GM06990 (cell line): ENCODE measurements around the gene MS4A12.

ENCODE experiments used
- DNase-seq: peaks from one replicate; pipeline ENCODE4 v3.0.0-alpha.2; 2011; ENCODE audit not compliant: insufficient read length; ENCODE audit errors: extremely low read depth
- H3K27me3 ChIP-seq: replicated peaks from 2 replicates; pipeline ENCODE4 v1.6.0; 2011; ENCODE audit warnings: low read length; ENCODE audit not compliant: control insufficient read depth, insufficient read depth
- H3K36me3 ChIP-seq: 2 replicates; pipeline ENCODE4 v1.5.1; 2011; ENCODE audit warnings: low read length; ENCODE audit not compliant: control insufficient read depth, insufficient read depth
- H3K4me3 ChIP-seq: replicated peaks from 2 replicates; pipeline ENCODE4 v1.5.1; 2011; ENCODE audit warnings: low read depth, mild to moderate bottlenecking, control low read depth, low read length
- TF ChIP-seq, protein P1 (sequence below): IDR thresholded peaks from 2 replicates; pipeline ENCODE4 v1.5.1; 2011; ENCODE audit warnings: low read length, control low read depth, mild to moderate bottlenecking, inconsistent platforms; ENCODE audit not compliant: insufficient read depth, poor library complexity, severe bottlenecking

Gene MS4A12

DNA sequence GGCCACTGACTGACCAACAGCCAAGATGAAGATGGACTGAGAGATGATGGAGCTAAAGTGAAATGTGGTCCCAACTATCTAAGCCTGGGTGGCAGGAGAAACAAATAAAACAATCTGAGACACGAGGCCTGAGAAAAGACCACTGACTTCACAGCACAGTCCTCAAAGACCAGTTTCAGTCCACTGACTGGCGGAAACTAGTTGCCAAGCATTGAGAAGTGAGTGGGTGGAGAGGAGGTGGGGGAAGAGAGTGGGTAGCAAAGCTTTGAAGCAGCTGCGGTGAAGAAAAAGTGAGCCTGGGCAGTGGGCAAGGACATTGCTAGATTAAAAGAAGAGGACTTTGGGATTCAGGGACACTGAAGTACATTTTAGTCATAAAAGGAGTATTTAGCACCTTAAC, 35.0 kb upstream of the MS4A12 start:
- Histone ChIP-seq H3K4me3 (peak overlapping the region; percentile 84), H3K36me3 (peaks cover 12% of the 10 kb centered on the region), H3K27me3 (no peaks in the 10 kb centered on the region)
- peak; percentile 53 for DNase-seq
- TF ChIP-seq, protein P1, sequence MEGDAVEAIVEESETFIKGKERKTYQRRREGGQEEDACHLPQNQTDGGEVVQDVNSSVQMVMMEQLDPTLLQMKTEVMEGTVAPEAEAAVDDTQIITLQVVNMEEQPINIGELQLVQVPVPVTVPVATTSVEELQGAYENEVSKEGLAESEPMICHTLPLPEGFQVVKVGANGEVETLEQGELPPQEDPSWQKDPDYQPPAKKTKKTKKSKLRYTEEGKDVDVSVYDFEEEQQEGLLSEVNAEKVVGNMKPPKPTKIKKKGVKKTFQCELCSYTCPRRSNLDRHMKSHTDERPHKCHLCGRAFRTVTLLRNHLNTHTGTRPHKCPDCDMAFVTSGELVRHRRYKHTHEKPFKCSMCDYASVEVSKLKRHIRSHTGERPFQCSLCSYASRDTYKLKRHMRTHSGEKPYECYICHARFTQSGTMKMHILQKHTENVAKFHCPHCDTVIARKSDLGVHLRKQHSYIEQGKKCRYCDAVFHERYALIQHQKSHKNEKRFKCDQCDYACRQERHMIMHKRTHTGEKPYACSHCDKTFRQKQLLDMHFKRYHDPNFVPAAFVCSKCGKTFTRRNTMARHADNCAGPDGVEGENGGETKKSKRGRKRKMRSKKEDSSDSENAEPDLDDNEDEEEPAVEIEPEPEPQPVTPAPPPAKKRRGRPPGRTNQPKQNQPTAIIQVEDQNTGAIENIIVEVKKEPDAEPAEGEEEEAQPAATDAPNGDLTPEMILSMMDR = no peak

DNA sequence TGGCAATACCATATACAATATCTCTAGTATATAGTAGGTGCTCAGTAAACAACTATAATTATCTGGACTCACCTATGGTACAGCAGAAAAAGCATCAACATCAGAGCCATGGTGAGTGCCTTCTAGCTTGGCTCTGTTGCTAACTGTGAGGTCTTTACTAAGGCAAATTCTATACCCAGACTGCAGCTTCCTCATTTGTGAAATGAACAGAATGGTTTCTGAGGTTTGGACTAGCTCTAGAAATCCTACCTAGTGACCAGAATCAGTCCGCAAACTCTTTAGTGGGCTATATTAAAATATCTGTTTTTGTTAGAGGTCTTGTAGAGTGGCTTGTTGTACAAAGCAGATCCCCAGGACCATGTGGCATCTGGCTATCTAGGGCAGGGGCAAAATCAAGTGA, 33.2 kb upstream of the MS4A12 start:
- DNase-seq = no peak
- Histone ChIP-seq H3K27me3 (no peaks in the 10 kb centered on the region), H3K4me3 (peak overlapping the region; percentile 84), H3K36me3 (peaks cover 24% of the 10 kb centered on the region)
- TF ChIP-seq, protein P1 = no peak

DNA sequence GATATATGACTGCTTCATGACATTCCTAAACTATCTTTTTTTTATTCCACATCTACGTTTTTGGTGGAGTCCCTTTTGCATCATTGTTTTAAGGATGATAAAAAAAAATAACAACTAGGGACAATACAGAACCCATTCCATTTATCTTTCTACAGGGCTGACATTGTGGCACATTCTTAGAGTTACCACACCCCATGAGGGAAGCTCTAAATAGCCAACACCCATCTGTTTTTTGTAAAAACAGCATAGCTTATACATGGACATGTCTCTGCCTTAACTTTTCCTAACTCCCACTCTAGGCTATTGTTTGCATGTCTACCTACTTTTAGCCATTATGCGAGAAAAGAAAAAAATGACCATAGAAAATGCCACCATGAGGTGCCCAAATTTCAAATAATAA, 23.7 kb upstream of the MS4A12 start:
- TF ChIP-seq, protein P1 = no peak
- Histone ChIP-seq H3K36me3 (peaks cover 19% of the 10 kb centered on the region), H3K4me3 (no peak overlapping the region), H3K27me3 (no peaks in the 10 kb centered on the region)
- no peak for DNase-seq

DNA sequence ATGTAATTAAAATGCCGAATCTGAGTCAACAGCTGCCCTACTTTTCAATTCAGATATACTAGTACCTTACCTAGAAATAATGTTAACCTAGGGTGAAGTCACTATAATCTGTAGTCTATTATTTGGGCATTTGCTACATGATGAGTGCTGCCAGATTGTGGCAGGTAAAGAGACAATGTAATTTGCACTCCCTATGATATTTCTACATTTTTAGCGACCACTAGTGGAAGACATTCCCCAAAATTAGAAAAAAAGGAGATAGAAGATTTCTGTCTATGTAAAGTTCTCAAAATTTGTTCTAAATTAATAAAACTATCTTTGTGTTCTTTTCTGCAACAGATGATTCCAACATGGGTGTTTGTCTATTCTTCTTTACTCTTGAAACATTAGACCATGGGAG, 22.9 kb upstream of the MS4A12 start:
- H3K36me3 ChIP-seq = peaks cover 11% of the 10 kb centered on the region
- no peak overlapping the region for H3K4me3 ChIP-seq
- TF ChIP-seq, protein P1 = peak; percentile 9
- no peaks in the 10 kb centered on the region for H3K27me3 ChIP-seq
- no peak for DNase-seq

DNA sequence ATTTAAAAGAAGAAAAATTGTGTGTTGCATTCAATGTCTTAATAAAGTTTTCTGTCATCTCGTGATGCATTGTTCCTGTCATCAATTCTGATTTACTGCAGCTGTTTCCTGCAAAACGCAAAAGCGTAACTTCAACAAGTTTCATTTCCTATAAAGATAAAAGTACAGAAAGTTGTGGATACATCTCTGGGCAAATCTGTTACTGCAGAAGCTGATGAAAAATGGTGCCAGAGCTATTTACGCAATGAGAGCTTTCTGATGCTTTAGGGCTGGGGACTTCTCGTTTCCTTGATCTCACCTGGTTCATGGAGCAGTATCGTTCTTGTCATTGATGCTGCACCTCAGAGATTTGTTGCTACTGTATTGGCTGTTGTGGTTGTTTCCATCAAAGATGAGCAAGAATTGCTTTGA, 15.5 kb upstream of the MS4A12 start:
- TF ChIP-seq, protein P1 = no peak
- Histone ChIP-seq H3K4me3 (no peak overlapping the region), H3K27me3 (no peaks in the 10 kb centered on the region), H3K36me3 (no peaks in the 10 kb centered on the region)
- peak; percentile 68 for DNase-seq

DNA sequence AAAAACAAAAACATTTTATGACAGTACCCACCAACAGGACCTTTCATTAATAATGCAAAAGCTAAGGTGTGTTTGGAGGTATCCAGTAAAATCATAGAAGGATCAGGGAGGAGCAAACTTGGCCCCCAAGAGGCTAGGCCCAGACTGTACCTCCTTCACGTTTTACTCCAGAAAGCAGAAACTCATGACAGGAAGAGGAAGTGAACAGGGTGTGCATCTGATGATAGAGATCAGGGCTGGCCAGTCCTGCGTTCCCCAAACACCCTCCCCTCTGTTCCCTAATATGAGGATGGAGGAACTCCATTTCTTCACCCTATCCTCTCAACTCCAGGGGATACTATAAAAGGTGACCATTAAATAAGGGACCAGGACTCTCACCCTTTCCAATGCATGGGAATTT, 10.2 kb upstream of the MS4A12 start:
- TF ChIP-seq, protein P1 = no peak
- Histone ChIP-seq H3K36me3 (no peaks in the 10 kb centered on the region), H3K4me3 (no peak overlapping the region), H3K27me3 (no peaks in the 10 kb centered on the region)
- no peak for DNase-seq
